ENCODE measurements around the gene MIGA2. TPM values are rescaled to one million over a fixed set of nuclear protein-coding genes. Genes with fewer than 3 reads are reported as not detected.
A peak's percentile ranks its signal among the peaks of the same experiment; 100 is the strongest.

MIGA2 gene
- total and polyA plus RNA-seq, 9 of the 15 experiments (the other 6 are each of a cell fraction or from before 2014, with no cell fraction given), result 0.15 to 54.1 (median 18.0) TPM

DNA sequence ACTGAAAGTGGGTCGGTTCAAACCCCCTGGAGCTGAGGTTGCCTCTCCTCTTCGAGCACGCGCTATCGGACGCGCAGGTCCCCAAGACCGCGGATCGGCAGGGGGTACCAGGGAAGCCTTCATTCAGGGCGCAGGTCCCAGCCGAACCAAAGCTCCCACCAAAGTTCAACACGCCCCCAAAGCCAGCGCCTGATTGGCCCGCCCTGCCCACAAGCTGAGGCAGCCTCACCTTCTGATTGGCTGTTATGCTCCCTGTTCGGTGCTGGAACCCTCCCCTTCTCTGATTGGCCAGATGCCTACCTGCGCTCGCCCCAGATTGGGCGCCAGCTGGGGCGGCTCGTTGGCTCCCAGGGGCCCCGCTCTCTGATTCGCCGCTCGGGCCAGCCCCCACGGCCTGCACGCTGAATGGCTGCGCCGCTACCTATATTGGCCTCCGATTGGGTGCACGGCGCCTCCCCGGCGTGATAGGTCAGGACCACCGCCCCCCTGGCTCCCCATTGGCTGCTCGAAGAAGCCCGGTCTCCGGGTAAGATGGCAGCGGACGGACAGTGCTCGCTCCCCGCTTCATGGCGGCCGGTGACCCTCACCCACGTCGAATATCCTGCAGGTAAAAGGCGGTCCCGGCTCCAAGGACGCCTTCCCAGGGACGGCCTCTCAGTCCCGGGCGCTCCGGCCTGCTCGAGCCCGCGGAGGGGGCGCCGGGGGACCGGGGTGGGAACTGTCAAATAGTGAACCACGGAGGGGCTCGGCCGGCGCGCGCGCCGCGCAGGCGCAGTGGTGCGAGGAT is 44.4 kb downstream of the MIGA2 start, which contains the start of gene DOLPP1 (continued):
- TF ChIP-seq, protein P1, sequence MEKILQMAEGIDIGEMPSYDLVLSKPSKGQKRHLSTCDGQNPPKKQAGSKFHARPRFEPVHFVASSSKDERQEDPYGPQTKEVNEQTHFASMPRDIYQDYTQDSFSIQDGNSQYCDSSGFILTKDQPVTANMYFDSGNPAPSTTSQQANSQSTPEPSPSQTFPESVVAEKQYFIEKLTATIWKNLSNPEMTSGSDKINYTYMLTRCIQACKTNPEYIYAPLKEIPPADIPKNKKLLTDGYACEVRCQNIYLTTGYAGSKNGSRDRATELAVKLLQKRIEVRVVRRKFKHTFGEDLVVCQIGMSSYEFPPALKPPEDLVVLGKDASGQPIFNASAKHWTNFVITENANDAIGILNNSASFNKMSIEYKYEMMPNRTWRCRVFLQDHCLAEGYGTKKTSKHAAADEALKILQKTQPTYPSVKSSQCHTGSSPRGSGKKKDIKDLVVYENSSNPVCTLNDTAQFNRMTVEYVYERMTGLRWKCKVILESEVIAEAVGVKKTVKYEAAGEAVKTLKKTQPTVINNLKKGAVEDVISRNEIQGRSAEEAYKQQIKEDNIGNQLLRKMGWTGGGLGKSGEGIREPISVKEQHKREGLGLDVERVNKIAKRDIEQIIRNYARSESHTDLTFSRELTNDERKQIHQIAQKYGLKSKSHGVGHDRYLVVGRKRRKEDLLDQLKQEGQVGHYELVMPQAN (IDR thresholded peaks at IDR 0.05; ENCODE audit: borderline replicate concordance), result peak; percentile 84; the same call in 1 of the 2 replicates
- TF ChIP-seq CHD2 (IDR thresholded peaks at IDR 0.05; ENCODE audit: low read depth, low read length) (peak; percentile 94), SIX5 (IDR thresholded peaks at IDR 0.05; ENCODE audit: borderline replicate concordance in 1 of 2, insufficient read depth in 1 of 2, low read depth in 1 of 2, low read length in 2 of 2) (no peak; a peak in 1 of 4 replicates), NR2F6 (CRISPR knock-in tag; IDR thresholded peaks at IDR 0.05) (no peak), DPF2 (IDR thresholded peaks at IDR 0.05) (no peak), SAFB2 (IDR thresholded peaks at IDR 0.05; ENCODE audit: borderline replicate concordance, low read depth, low read length, severe bottlenecking) (no peak), ELF2 (CRISPR knock-in tag; IDR thresholded peaks at IDR 0.05) (0 out of 2 replicates have a peak, but pooled peaks have one; percentile 20), ETS2 (tag; IDR thresholded peaks at IDR 0.05; ENCODE audit: borderline replicate concordance, poor library complexity, severe bottlenecking) (no peak), MTA3 (IDR thresholded peaks at IDR 0.05; ENCODE audit: borderline replicate concordance) (peak; percentile 77; the same call in 1 of the 2 replicates), TEAD1 (CRISPR knock-in tag; IDR thresholded peaks at IDR 0.05) (peak; percentile 36 to 66; a peak in 1 of 4 replicates), SMAD1 (IDR thresholded peaks at IDR 0.05; ENCODE audit: low read depth, low read length, partially characterized antibody) (peak; percentile 49), MECOM (CRISPR knock-in tag; IDR thresholded peaks at IDR 0.05) (peak; percentile 76), KLF6 (CRISPR knock-in tag; IDR thresholded peaks at IDR 0.05; ENCODE audit: borderline replicate concordance) (peak; percentile 61; the same call in 1 of the 2 replicates), XRCC5 (IDR thresholded peaks at IDR 0.05; ENCODE audit: low read depth, low read length) (no peak), KDM1A (IDR thresholded peaks at IDR 0.05) (peak in 1 of 2 experiments; percentile 88; a peak in 1 of 4 replicates)
- TF ChIP-seq, protein P2, sequence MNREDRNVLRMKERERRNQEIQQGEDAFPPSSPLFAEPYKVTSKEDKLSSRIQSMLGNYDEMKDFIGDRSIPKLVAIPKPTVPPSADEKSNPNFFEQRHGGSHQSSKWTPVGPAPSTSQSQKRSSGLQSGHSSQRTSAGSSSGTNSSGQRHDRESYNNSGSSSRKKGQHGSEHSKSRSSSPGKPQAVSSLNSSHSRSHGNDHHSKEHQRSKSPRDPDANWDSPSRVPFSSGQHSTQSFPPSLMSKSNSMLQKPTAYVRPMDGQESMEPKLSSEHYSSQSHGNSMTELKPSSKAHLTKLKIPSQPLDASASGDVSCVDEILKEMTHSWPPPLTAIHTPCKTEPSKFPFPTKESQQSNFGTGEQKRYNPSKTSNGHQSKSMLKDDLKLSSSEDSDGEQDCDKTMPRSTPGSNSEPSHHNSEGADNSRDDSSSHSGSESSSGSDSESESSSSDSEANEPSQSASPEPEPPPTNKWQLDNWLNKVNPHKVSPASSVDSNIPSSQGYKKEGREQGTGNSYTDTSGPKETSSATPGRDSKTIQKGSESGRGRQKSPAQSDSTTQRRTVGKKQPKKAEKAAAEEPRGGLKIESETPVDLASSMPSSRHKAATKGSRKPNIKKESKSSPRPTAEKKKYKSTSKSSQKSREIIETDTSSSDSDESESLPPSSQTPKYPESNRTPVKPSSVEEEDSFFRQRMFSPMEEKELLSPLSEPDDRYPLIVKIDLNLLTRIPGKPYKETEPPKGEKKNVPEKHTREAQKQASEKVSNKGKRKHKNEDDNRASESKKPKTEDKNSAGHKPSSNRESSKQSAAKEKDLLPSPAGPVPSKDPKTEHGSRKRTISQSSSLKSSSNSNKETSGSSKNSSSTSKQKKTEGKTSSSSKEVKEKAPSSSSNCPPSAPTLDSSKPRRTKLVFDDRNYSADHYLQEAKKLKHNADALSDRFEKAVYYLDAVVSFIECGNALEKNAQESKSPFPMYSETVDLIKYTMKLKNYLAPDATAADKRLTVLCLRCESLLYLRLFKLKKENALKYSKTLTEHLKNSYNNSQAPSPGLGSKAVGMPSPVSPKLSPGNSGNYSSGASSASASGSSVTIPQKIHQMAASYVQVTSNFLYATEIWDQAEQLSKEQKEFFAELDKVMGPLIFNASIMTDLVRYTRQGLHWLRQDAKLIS (CRISPR knock-in tag; IDR thresholded peaks at IDR 0.05), result 0 out of 2 replicates have a peak, but pooled peaks have one; percentile 23
